Measurements from ENCODE around the gene GSTCD.

- TF ChIP-seq, protein P1, sequence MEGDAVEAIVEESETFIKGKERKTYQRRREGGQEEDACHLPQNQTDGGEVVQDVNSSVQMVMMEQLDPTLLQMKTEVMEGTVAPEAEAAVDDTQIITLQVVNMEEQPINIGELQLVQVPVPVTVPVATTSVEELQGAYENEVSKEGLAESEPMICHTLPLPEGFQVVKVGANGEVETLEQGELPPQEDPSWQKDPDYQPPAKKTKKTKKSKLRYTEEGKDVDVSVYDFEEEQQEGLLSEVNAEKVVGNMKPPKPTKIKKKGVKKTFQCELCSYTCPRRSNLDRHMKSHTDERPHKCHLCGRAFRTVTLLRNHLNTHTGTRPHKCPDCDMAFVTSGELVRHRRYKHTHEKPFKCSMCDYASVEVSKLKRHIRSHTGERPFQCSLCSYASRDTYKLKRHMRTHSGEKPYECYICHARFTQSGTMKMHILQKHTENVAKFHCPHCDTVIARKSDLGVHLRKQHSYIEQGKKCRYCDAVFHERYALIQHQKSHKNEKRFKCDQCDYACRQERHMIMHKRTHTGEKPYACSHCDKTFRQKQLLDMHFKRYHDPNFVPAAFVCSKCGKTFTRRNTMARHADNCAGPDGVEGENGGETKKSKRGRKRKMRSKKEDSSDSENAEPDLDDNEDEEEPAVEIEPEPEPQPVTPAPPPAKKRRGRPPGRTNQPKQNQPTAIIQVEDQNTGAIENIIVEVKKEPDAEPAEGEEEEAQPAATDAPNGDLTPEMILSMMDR (IDR thresholded peaks at IDR 0.05 in 8 of 11, conservative IDR thresholded peaks at IDR 0.05 in 3 of 11) = no peak
- TF ChIP-seq POLR2A (IDR thresholded peaks at IDR 0.05) (no peak), POLR2AphosphoS5 (IDR thresholded peaks at IDR 0.05) (no peak)
Measured at GRCh38 chr4:105767579-105767978, 59.0 kb downstream of the GSTCD start.
